CD4-positive, alpha-beta T cell (primary cell): ENCODE results near the gene RALGAPA1. TPM values are rescaled to one million over a fixed set of nuclear protein-coding genes. Genes with fewer than 3 reads are reported as not detected.

Experiments used
- ATAC-seq: fragments of 200-7000 bp; cut with Tn5 transposase; one replicate; pipeline ENCODE4 v1.10.0; 2022; ENCODE audit warnings: mild to moderate bottlenecking; ENCODE audit not compliant: poor library complexity
- CTCF ChIA-PET: fragments of 350-600 bp; sonication (Branson Sonifier 250); formaldehyde crosslinking; loops from one replicate; lab custom pipeline; 2021; ENCODE audit warnings: antibody characterized with exemption, inconsistent platforms; lab: Charles Lee
- POLR2A ChIA-PET: fragments of 350-600 bp; sonication (Branson Sonifier 250); formaldehyde crosslinking; loops from one replicate; lab custom pipeline; 2021; ENCODE audit warnings: antibody characterized with exemption, inconsistent platforms; lab: Charles Lee
- DNase-seq, 14 experiments: peaks; one replicate each; pipeline ENCODE4 v3.0.0-alpha.2; 2013 to 2020; ENCODE audit warnings: mixed read lengths in 2 of 14
- H3K27ac ChIP-seq, 2 donors: one replicate each; pipeline versions ENCODE4 v1.5.1 to v1.7.0; 2013; ENCODE audit warnings: low read length in 2 of 2, low read depth in 1 of 2, mild to moderate bottlenecking in 1 of 2
- H3K27me3 ChIP-seq, 2 experiments: 1 replicate in 1 of 2; 2 replicates in 1 of 2; pipeline versions ENCODE4 v1.6.1 to v1.7.0; 2013; ENCODE audit warnings: low read length in 2 of 2, control low read depth in 1 of 2, mild to moderate bottlenecking in 1 of 2, moderate library complexity in 1 of 2; ENCODE audit not compliant: insufficient read depth in 2 of 2, control insufficient read depth in 1 of 2
- H3K36me3 ChIP-seq: one replicate; pipeline ENCODE4 v1.6.1; 2013; ENCODE audit warnings: low read length, control low read depth; ENCODE audit not compliant: insufficient read depth
- H3K4me1 ChIP-seq: one replicate; pipeline ENCODE4 v1.6.1; 2013; ENCODE audit warnings: low read length, control low read depth; ENCODE audit not compliant: insufficient read depth
- H3K4me3 ChIP-seq: one replicate; pipeline ENCODE4 v1.5.1; 2013; ENCODE audit warnings: mild to moderate bottlenecking, low read length, moderate library complexity
- H3K9me3 ChIP-seq, 2 experiments: 1 replicate in 1 of 2; 2 replicates in 1 of 2; pipeline versions ENCODE4 v1.6.1 to v1.7.0; 2013; ENCODE audit warnings: low read length in 2 of 2, mild to moderate bottlenecking in 2 of 2, control low read depth in 1 of 2, moderate library complexity in 1 of 2; ENCODE audit not compliant: control insufficient read depth in 1 of 2, insufficient read depth in 1 of 2
- H3K27ac Mint-ChIP-seq: one replicate; pipeline ENCODE4 v1.8.0; 2020; ENCODE audit warnings: mixed read lengths
- H3K27me3 Mint-ChIP-seq: one replicate; pipeline ENCODE4 v1.8.0; 2021; ENCODE audit warnings: mixed read lengths
- H3K36me3 Mint-ChIP-seq: one replicate; pipeline ENCODE4 v1.8.0; 2021; ENCODE audit warnings: low read depth, mixed read lengths
- H3K4me1 Mint-ChIP-seq: one replicate; pipeline ENCODE4 v1.8.0; 2021; ENCODE audit warnings: low read depth, mixed read lengths
- H3K4me3 Mint-ChIP-seq: one replicate; pipeline ENCODE4 v1.8.0; 2020; ENCODE audit warnings: mild to moderate bottlenecking, mixed read lengths
- H3K9me3 Mint-ChIP-seq: one replicate; pipeline ENCODE4 v1.8.0; 2020; ENCODE audit warnings: mixed read lengths
- intact Hi-C, 2 experiments: fragments of 100-400 bp; cut with DNase I in 1 of 2; cut with micrococcal nuclease in 1 of 2; formaldehyde crosslinking; loops; one replicate each; pipeline versions ENCODE4 v1.15.1 to v1.9.0; 2023 to 2025; cut with DNase I, micrococcal nuclease
- total RNA-seq, 174 experiments: library from RNA in 2 of 174; stranded (reverse) in 2 of 174; gene quantifications; one replicate each; pipeline ENCODE4 v1.2.3 and lab custom pipeline; 2021 to 2026
- TF ChIP-seq, protein P1 (sequence below): fragments of 200-600 bp; IDR thresholded peaks from one replicate; pipeline ENCODE4 v1.8.0; 2022; ENCODE audit warnings: antibody characterized with exemption, mild to moderate bottlenecking

Gene RALGAPA1
- total RNA-seq, 2 experiments from 2014 or later = 72.0 to 75.5 TPM

DNA sequence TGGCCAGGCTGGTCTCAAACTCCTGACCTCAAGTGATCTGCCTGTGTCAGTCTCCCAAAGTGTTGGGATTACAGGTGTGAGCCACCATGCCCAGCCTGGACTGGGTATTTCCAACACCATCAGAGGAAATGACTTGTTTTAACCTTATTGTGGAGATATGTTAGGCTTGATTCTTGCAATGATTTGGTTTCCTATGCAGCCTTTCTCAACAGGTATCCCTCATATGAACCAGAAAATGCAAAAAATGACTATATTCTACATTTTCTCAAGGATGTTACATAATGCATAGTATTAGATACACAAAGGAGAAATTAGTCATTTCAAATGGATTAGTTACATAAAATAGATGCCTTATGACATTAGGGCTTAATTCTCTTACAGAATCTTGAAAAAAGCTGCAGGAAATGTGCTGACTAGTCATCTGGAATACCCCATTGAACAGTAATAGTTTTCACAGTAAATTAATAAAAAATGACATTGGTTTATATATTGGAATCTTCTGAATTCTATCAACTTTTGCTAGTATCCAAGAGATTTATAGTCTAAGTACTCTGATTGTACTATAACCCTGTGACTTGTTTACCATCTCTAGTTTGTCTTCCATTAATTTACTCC, 142.6 kb downstream of the RALGAPA1 start:
- ChIA-PET POLR2A (no interaction called here), CTCF (no interaction called here)
- no peaks in the 10 kb centered on the region for H3K9me3 Mint-ChIP-seq
- H3K27me3 Mint-ChIP-seq = no peaks in the 10 kb centered on the region
- H3K36me3 ChIP-seq = peaks cover 32% of the 10 kb centered on the region
- H3K4me3 ChIP-seq = no peak overlapping the region
- no peaks in the 10 kb centered on the region for H3K9me3 ChIP-seq
- intact Hi-C loops = no loop called here
- DNase-seq (no peak), ATAC-seq (no peak)
- no peaks in the 10 kb centered on the region for H3K4me1 ChIP-seq
- TF ChIP-seq, protein P1, sequence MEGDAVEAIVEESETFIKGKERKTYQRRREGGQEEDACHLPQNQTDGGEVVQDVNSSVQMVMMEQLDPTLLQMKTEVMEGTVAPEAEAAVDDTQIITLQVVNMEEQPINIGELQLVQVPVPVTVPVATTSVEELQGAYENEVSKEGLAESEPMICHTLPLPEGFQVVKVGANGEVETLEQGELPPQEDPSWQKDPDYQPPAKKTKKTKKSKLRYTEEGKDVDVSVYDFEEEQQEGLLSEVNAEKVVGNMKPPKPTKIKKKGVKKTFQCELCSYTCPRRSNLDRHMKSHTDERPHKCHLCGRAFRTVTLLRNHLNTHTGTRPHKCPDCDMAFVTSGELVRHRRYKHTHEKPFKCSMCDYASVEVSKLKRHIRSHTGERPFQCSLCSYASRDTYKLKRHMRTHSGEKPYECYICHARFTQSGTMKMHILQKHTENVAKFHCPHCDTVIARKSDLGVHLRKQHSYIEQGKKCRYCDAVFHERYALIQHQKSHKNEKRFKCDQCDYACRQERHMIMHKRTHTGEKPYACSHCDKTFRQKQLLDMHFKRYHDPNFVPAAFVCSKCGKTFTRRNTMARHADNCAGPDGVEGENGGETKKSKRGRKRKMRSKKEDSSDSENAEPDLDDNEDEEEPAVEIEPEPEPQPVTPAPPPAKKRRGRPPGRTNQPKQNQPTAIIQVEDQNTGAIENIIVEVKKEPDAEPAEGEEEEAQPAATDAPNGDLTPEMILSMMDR = no peak
- peaks cover 87% of the 10 kb centered on the region for H3K36me3 Mint-ChIP-seq
- no peaks in the 10 kb centered on the region for H3K4me1 Mint-ChIP-seq
- H3K27ac ChIP-seq = no peak overlapping the region
- no peak overlapping the region for H3K4me3 Mint-ChIP-seq
- H3K27me3 ChIP-seq = no peaks in the 10 kb centered on the region
- no peak overlapping the region for H3K27ac Mint-ChIP-seq

DNA sequence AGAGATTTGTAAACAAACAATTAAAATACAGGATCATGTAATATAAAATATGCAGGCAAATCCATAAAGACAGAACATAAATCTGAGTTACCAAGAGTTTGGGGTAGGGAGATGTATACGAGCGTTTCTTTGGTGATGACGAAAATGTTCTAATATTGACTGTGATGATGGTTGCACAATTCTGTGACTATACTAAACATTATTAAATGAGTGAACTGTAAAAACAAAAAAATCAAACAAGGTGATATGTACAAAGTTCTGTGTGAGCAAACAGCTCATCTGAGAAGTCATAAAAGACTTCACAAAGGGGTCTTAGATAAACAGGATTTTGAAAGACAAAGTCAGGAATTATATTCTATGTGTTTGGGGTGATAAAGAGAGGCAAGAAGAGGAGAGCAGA, 147.2 kb downstream of the RALGAPA1 start:
- Mint-ChIP-seq H3K9me3 (no peaks in the 10 kb centered on the region), H3K27me3 (no peaks in the 10 kb centered on the region), H3K4me3 (no peak overlapping the region), H3K27ac (no peak overlapping the region), H3K4me1 (no peaks in the 10 kb centered on the region), H3K36me3 (peaks cover 70% of the 10 kb centered on the region)
- Histone ChIP-seq H3K9me3 (no peaks in the 10 kb centered on the region), H3K36me3 (peaks cover 22% of the 10 kb centered on the region), H3K4me1 (no peaks in the 10 kb centered on the region), H3K27ac (no peak overlapping the region), H3K4me3 (no peak overlapping the region), H3K27me3 (no peaks in the 10 kb centered on the region)
- DNase-seq = no peak
- CTCF ChIA-PET = interaction anchor here (0.5 kb wide), 1 partner anchor 52 kb away, joined by 4 read pairs; no protein-coding TSS in a partner anchor
- no peak for ATAC-seq
- intact Hi-C loops = no loop called here
- TF ChIP-seq, protein P1 = no peak
- POLR2A ChIA-PET = no interaction called here

DNA sequence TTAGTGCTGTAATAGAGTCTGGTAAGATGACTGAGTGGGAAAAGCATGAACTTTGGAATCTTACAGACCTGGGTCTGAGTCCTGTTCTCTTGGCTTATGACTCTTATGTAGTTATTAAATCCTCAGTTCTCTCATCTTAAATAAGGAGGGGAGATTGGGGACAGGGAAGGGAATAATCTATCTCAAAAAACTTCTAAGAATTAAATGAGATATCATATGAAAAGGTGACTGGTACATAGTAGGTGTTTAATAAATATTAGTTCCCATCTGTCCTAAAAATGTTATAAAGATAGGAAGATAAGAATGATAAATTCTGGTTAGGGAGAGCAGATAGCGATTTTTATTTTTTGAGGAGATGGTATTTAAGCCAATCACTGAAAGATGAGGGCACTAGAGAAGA, 156.1 kb downstream of the RALGAPA1 start:
- Histone ChIP-seq H3K4me1 (no peaks in the 10 kb centered on the region), H3K27me3 (no peaks in the 10 kb centered on the region), H3K4me3 (no peak overlapping the region), H3K36me3 (peaks cover 28% of the 10 kb centered on the region), H3K9me3 (no peaks in the 10 kb centered on the region), H3K27ac (no peak overlapping the region)
- ChIA-PET CTCF (no interaction called here), POLR2A (no interaction called here)
- H3K4me1 Mint-ChIP-seq = no peaks in the 10 kb centered on the region
- TF ChIP-seq, protein P1 = no peak
- no peaks in the 10 kb centered on the region for H3K9me3 Mint-ChIP-seq
- no peak for ATAC-seq
- DNase-seq = no peak
- H3K27ac Mint-ChIP-seq = no peak overlapping the region
- H3K27me3 Mint-ChIP-seq = no peaks in the 10 kb centered on the region
- intact Hi-C loops = no loop called here
- H3K36me3 Mint-ChIP-seq = peaks cover 65% of the 10 kb centered on the region
- no peak overlapping the region for H3K4me3 Mint-ChIP-seq
